GM23338 (cell line): ENCODE results near the gene CHEK1.

Source experiments
- EZH2 ChIP-seq: fragments of 200-600 bp; sonication (generic); IDR thresholded peaks from one replicate; pipeline ENCODE4 v1.8.0; 2017; ENCODE audit warnings: antibody characterized with exemption, mild to moderate bottlenecking, low read depth; ENCODE audit not compliant: unreplicated experiment
- TF ChIP-seq, protein P1 (sequence below), 2 experiments: fragments of 200-600 bp in 1 of 2; sonication (generic) in 1 of 2; conservative IDR thresholded peaks; 2 replicates each; pipeline versions ENCODE4 v1.5.1 to v1.6.1; 2016 to 2017; ENCODE audit warnings: antibody characterized with exemption in 2 of 2, low read depth in 2 of 2, mild to moderate bottlenecking in 2 of 2, moderate library complexity in 1 of 2

GRCh38 chr11:125627236-125627910 is 2.4 kb downstream of the CHEK1 start:
- TF ChIP-seq, protein P1, sequence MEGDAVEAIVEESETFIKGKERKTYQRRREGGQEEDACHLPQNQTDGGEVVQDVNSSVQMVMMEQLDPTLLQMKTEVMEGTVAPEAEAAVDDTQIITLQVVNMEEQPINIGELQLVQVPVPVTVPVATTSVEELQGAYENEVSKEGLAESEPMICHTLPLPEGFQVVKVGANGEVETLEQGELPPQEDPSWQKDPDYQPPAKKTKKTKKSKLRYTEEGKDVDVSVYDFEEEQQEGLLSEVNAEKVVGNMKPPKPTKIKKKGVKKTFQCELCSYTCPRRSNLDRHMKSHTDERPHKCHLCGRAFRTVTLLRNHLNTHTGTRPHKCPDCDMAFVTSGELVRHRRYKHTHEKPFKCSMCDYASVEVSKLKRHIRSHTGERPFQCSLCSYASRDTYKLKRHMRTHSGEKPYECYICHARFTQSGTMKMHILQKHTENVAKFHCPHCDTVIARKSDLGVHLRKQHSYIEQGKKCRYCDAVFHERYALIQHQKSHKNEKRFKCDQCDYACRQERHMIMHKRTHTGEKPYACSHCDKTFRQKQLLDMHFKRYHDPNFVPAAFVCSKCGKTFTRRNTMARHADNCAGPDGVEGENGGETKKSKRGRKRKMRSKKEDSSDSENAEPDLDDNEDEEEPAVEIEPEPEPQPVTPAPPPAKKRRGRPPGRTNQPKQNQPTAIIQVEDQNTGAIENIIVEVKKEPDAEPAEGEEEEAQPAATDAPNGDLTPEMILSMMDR (conservative IDR thresholded peaks at IDR 0.05; ENCODE audit: low read depth in 2 of 2), result no peak
- no peak for TF ChIP-seq EZH2
